HL-60 (cell line): ENCODE measurements around the gene YIF1B.

ENCODE experiments used
- DNase-seq, 2 experiments: peaks; one replicate each; pipeline ENCODE4 v3.0.0-alpha.2; 2010 to 2020; ENCODE audit warnings: low read depth in 1 of 2, low spot score in 1 of 2
- H3K27ac ChIP-seq: fragments of 250-450 bp; sonication (Bioruptor Pico); replicated peaks from 2 replicates; pipeline ENCODE4 v1.5.1; 2020; ENCODE audit warnings: mild to moderate bottlenecking, moderate library complexity
- H3K27me3 ChIP-seq: fragments of 250-450 bp; sonication (Bioruptor Pico); 2 replicates; pipeline ENCODE4 v1.5.1; 2021; ENCODE audit warnings: mild to moderate bottlenecking, moderate library complexity; ENCODE audit not compliant: insufficient read depth, poor library complexity, severe bottlenecking
- H3K4me3 ChIP-seq: replicated peaks from 2 replicates; pipeline ENCODE4 v1.5.1; 2011; ENCODE audit warnings: mild to moderate bottlenecking, control low read depth, low read length; ENCODE audit not compliant: insufficient read depth
- CTCF ChIP-seq: IDR thresholded peaks from one replicate; pipeline ENCODE4 v1.5.1; 2011; ENCODE audit warnings: low read length, control low read depth, inconsistent platforms; ENCODE audit not compliant: insufficient read depth
- GABPA ChIP-seq: IDR thresholded peaks from 2 replicates; pipeline ENCODE4 v1.6.1; 2012; ENCODE audit warnings: low read depth
- POLR2AphosphoS5 ChIP-seq: IDR thresholded peaks from 2 replicates; pipeline ENCODE4 v1.6.1; 2012; ENCODE audit warnings: low read depth
- REST ChIP-seq: IDR thresholded peaks from 2 replicates; pipeline ENCODE4 v1.6.1; 2012; ENCODE audit warnings: low read depth; ENCODE audit not compliant: insufficient replicate concordance
- SPI1 ChIP-seq: IDR thresholded peaks from 2 replicates; pipeline ENCODE4 v1.6.1; 2012; ENCODE audit warnings: low read depth, mild to moderate bottlenecking, borderline replicate concordance

The YIF1B gene

GRCh38 chr19:38306236-38306635, 9.5 kb downstream of the YIF1B start:
- TF ChIP-seq REST (no peak), GABPA (no peak), POLR2AphosphoS5 (no peak), CTCF (no peak), SPI1 (no peak)
- H3K27me3 ChIP-seq, result no peaks in the 10 kb centered on the region
- H3K4me3 ChIP-seq, result no peak overlapping the region
- DNase-seq, result no peak
- no peak overlapping the region for H3K27ac ChIP-seq

GRCh38 chr19:38304866-38305429, 10.8 kb downstream of the YIF1B start:
- DNase-seq, result no peak
- no peaks in the 10 kb centered on the region for H3K27me3 ChIP-seq
- TF ChIP-seq POLR2AphosphoS5 (0 out of 2 replicates have a peak, but pooled peaks have one; percentile 6), REST (no peak)
- no peak overlapping the region for H3K27ac ChIP-seq
- no peak overlapping the region for H3K4me3 ChIP-seq

- H3K4me3 ChIP-seq, result no peak overlapping the region
- DNase-seq, result no peak
- H3K27me3 ChIP-seq, result no peaks in the 10 kb centered on the region
- no peak overlapping the region for H3K27ac ChIP-seq
- TF ChIP-seq CTCF (no peak), POLR2AphosphoS5 (0 out of 2 replicates have a peak, but pooled peaks have one; percentile 9)
Measured at GRCh38 chr19:38304352-38304865, 11.3 kb downstream of the YIF1B start.

GRCh38 chr19:38303517-38304351, 12.0 kb downstream of the YIF1B start, which contains the start of gene C19orf33:
C19orf33 (plus strand) TSS chr19:38304251; CDS start chr19:38304262, 11 bp downstream.
- no peak for TF ChIP-seq REST
- TF ChIP-seq SPI1, result no peak
- no peak for TF ChIP-seq GABPA
- TF ChIP-seq CTCF, result no peak
- no peak for TF ChIP-seq POLR2AphosphoS5

More at GRCh38 chr19:38303517-38304351, 12.0 kb downstream of the YIF1B start, which contains the start of gene C19orf33:
- no peak for DNase-seq
- Histone ChIP-seq H3K4me3 (no peak within 1 kb of the TSS), H3K27me3 (no peaks in the 10 kb centered on the region), H3K27ac (no peak within 1 kb of the TSS)
